RKO (cell line): Measurements from ENCODE around the gene GDAP2.

Source experiments
- DNase-seq: peaks from one replicate; pipeline ENCODE4 v3.0.0-alpha.2; 2016; ENCODE audit warnings: low spot score

Gene GDAP2

GRCh38 chr1:117841117-117841650 lies 88.2 kb downstream of the GDAP2 start:
- no peak for DNase-seq

DNA sequence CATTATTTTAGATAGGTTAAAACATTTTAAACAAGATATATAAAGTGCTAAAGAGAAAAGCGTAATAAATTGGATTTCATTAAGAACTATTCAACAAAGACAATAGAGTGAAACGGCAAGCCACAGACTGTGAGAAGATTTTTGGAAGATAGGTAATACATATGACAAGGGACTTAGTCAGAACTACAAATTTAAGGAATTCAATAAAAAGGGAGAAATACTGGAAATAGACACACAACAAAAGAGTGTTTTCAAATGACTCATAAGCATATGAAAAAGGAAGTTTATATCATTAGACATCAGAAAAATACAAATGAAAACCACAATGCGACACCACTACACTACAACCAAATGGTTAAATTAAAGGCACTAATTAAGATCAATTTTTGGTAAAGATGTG lies 90.5 kb downstream of the GDAP2 start:
- DNase-seq: peak; percentile 52

GRCh38 chr1:117836069-117836468 lies 93.4 kb downstream of the GDAP2 start:
- DNase-seq: no peak

DNA sequence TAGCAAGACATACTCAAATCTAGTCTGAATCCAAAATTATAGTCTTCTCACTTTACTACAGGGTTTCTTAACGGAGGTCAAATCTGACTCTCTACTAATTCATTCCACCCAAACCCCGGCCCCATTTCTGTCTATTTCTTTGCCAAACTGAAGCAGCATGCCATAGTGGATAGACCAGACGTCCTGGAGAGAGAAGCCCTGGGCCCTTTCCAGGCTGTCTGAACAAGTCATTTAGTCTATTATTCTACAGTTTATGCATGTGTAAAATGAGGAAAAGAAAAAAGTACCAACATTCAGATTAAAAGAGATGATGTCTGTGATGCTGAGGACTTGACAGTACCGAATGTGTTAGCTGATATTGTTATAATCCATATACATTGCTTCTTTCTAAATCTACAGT lies 95.0 kb downstream of the GDAP2 start:
- DNase-seq: no peak

GRCh38 chr1:117832453-117832852 lies 97.0 kb downstream of the GDAP2 start:
- DNase-seq: no peak

- DNase-seq: no peak
Measured at GRCh38 chr1:117830222-117830621, 99.2 kb downstream of the GDAP2 start.

DNA sequence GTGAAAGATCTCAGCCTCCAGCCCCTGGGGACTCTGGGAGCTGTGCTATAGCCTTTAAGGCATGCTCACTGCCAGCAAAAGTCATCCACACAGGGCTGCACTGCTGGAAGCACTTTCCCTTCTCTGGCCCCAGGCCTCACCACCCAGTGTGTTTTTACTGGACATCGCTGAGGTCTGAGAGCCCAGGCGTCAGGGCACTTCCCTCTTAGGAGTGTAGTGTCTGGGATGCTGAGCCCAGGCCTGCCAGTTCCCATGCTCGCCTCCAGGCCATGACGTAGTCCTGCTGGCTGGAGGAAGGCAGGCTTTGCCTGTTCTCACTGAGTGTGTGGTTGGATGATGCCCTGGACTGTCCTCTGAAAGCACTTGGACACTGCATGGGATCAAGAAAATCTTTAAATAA lies 101.2 kb downstream of the GDAP2 start:
- DNase-seq: no peak

GRCh38 chr1:117826540-117827078 lies 102.8 kb downstream of the GDAP2 start:
- peak; percentile 87 for DNase-seq

DNA sequence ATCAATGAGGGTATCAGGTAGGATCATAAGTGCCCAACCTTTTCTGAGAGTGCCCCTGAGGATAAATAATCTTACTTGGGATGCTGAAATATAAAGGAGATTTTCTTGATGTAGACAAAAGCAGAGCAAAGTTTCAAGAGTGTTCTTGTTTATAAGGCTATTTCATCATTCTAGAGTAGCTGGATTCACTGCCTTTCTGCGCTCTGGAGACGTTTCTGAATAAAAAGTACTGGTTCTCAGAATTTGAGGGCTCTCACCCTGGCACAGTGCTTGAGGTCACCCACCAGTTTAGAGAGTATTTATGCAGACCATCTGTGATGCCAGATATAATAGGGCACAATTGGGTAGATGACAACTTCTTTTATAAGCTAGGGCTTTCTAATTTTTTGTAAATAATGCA lies 103.3 kb downstream of the GDAP2 start:
- DNase-seq: no peak

GRCh38 chr1:117825414-117825813 lies 104.0 kb downstream of the GDAP2 start:
- no peak for DNase-seq

GRCh38 chr1:117824616-117825015 lies 104.8 kb downstream of the GDAP2 start:
- no peak for DNase-seq

GRCh38 chr1:117821774-117822482 lies 107.5 kb downstream of the GDAP2 start:
- DNase-seq: peak; percentile 45

- no peak for DNase-seq
Measured at GRCh38 chr1:117821382-117821755, 108.1 kb downstream of the GDAP2 start.

- no peak for DNase-seq
Measured at GRCh38 chr1:117820694-117821381, 108.6 kb downstream of the GDAP2 start.

GRCh38 chr1:117820096-117820495 lies 109.3 kb downstream of the GDAP2 start:
- DNase-seq: no peak

GRCh38 chr1:117819301-117819700 lies 110.1 kb downstream of the GDAP2 start:
- DNase-seq: no peak

- no peak for DNase-seq
Measured at GRCh38 chr1:117818456-117818855, 111.0 kb downstream of the GDAP2 start.

- no peak for DNase-seq
Measured at GRCh38 chr1:117817629-117818028, 111.8 kb downstream of the GDAP2 start.

GRCh38 chr1:117815926-117816325 lies 113.5 kb downstream of the GDAP2 start:
- DNase-seq: no peak

DNA sequence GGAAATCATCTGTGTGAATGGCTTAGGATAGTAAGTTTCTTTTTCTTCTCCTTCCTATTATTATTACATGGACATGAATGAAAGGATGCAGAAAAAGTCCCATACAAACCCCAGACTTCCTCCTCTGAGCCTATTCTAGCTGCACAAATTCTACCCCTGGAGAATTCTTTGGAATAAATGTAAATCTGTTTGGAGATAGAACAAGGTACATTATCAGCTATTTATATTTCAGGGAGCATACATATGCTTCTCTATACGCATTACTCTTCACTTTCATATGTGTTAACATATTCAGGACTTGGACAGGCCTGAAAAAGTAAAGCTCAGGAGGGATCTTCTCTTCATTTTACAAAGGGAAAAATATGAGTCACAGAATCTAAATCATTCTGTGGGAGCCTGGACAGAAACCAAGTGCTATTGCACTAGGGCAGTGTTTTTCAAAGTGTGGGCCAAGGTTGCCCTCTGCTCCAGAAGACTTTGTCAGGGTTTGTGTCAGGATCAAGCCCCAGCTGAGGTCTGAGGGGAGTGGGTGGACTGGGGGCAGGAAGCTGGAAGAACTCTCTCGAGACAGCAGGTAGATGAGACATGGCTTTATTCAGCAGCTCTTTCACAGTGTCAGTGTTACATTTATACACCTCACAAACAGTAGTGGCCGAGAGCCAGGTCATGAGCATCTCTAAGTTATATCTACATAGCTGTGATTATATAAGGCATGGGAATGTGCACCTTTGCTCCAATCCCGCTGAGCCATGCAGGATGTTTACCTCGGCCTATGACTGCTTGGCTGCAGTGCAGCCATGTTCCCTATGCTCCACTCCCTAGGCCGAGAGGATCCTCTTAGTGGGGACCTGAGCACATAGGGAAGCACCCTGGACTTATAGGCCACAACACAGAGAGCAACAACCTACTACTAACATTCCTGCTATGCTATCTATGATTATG lies 114.3 kb downstream of the GDAP2 start:
- DNase-seq: no peak
